ENCODE measurements around the gene FADS1. TPM values are rescaled to one million over a fixed set of nuclear protein-coding genes. Genes with fewer than 3 reads are reported as not detected.

The FADS1 gene
- total and polyA plus RNA-seq, 2 of the 8 experiments (the other 6 are each of a cell fraction or from before 2014, with no cell fraction given) = 115 to 141 TPM

DNA sequence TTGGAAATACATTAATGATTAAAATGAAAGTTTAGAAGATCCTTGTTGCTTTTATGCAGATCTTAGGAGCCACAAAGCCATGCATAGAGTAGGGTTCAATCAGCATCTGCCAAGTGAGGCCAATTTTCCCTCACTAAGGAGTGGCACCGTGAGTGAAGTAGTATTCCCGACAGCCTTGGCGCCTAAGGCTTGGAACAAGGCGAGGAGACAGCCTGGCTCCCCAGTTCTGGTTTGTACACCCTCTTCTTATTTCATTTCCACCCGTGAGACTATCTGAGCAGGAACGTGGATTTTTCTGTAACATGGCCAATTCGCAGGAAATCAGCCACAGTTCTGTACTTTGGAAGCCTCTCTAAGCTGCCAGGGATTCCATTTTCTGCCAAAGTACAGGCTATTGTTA, 33.9 kb upstream of the FADS1 start:
- no peak overlapping the region for H2BK20ac ChIP-seq (ENCODE audit: low read length)
- H3K23ac ChIP-seq (ENCODE audit: insufficient read length) = no peak overlapping the region
- H2BK15ac ChIP-seq (ENCODE audit: low read length) = no peak overlapping the region
- H2BK12ac ChIP-seq (ENCODE audit: low read depth, low read length) = no peak overlapping the region
- H3K79me1 ChIP-seq (ENCODE audit: low read depth, low read length) = peaks cover 11% of the 10 kb centered on the region
- no peak overlapping the region; a peak in 1 of 7 replicates for H3K9ac ChIP-seq (replicated peaks in 1 of 4; ENCODE audit: extremely low read depth in 1 of 4, low read depth in 3 of 4, low read length in 3 of 4)
- H3K4me3 ChIP-seq (ENCODE audit: extremely low read depth in 1 of 4, insufficient read depth in 2 of 4, low read depth in 3 of 4, low read length in 4 of 4) = no peak overlapping the region
- no peak overlapping the region for H4K5ac ChIP-seq (ENCODE audit: insufficient read length, low read depth, low read length)
- CTCF ChIA-PET (ENCODE audit: partially characterized antibody) = interaction anchor here (0.6 to 2.5 kb wide), 3 partner anchors 10 to 22 kb away, joined by 3 to 5 read pairs (median 4); partner anchors contain the start of gene FADS2
- no peaks in the 10 kb centered on the region for H3K79me2 ChIP-seq (ENCODE audit: control insufficient read depth in 1 of 2, insufficient read depth in 2 of 2, low read length in 2 of 2)
- no peak overlapping the region for H3K56ac ChIP-seq (replicated peaks; ENCODE audit: insufficient read length, low read depth, low read length)
- no peak for FAIRE-seq
- H3K18ac ChIP-seq (ENCODE audit: extremely low read depth, low read length) = no peak overlapping the region
- peaks cover 11 to 32% of the 10 kb centered on the region in 2 experiments for H4K20me1 ChIP-seq (replicated peaks in 1 of 2; ENCODE audit: control insufficient read depth in 1 of 2, insufficient read depth in 2 of 2, low read length in 2 of 2)
- H3K27me3 ChIP-seq (replicated peaks in 1 of 4; ENCODE audit: control insufficient read depth in 3 of 4, extremely low read depth in 1 of 4, insufficient read depth in 3 of 4, low read length in 3 of 4) = no peaks in the 10 kb centered on the region
- POLR2A ChIA-PET (ENCODE audit: partially characterized antibody) = interaction anchor here (0.6 kb wide), 1 partner anchor 20 kb away, joined by 3 read pairs; no protein-coding TSS in a partner anchor
- no peak overlapping the region for H2AFZ ChIP-seq (ENCODE audit: low read length)
- no peak overlapping the region for H3K4me2 ChIP-seq (ENCODE audit: insufficient read depth in 1 of 2, low read depth in 2 of 2, low read length in 2 of 2)
- H2BK120ac ChIP-seq (replicated peaks; ENCODE audit: low read depth, low read length) = no peak overlapping the region
- no peak overlapping the region for H4K8ac ChIP-seq (ENCODE audit: extremely low read depth, insufficient read depth, low read length)
- no peak for DNase-seq (ENCODE audit: low read depth in 1 of 2, low spot score in 2 of 2)
- H3K4ac ChIP-seq (replicated peaks; ENCODE audit: insufficient read length, low read depth, low read length) = no peak overlapping the region
- H3K27ac ChIP-seq (ENCODE audit: low read depth, low read length) = no peak overlapping the region
- H3K23me2 ChIP-seq (ENCODE audit: low read depth, low read length) = no peaks in the 10 kb centered on the region
- no peaks in the 10 kb centered on the region; a peak in 1 of 4 replicates for H3K9me3 ChIP-seq (ENCODE audit: insufficient read depth in 2 of 2, low read depth in 1 of 2, low read length in 1 of 2)
- 88% methylated on average over 7 of the region's 7 CpGs; no CpG with 5 or more reads in 1 of the 2 experiments for WGBS, 2 experiments (ENCODE audit: extremely low coverage in 1 of 2, insufficient coverage in 1 of 2, insufficient read length in 1 of 2, insufficient replicate concordance in 2 of 2, low coverage in 1 of 2, low lambda C conversion rate in 2 of 2, missing lambda C conversion rate in 1 of 2)
- peaks cover 42 to 81% (median 68%) of the 10 kb centered on the region in 4 experiments for H3K36me3 ChIP-seq (ENCODE audit: control insufficient read depth in 2 of 4, insufficient read depth in 4 of 4, low read length in 3 of 4)
- no peaks in the 10 kb centered on the region for H3K4me1 ChIP-seq (replicated peaks in 1 of 4; ENCODE audit: control insufficient read depth in 3 of 4, insufficient read depth in 4 of 4, low read length in 3 of 4)
- no peak overlapping the region for H3K14ac ChIP-seq (ENCODE audit: insufficient read length)
- no peak overlapping the region for H4K91ac ChIP-seq (replicated peaks; ENCODE audit: insufficient read length, low read length)
- H2AK5ac ChIP-seq (ENCODE audit: low read depth, low read length) = no peak overlapping the region
- H2BK5ac ChIP-seq (ENCODE audit: low read depth, low read length) = no peak overlapping the region; the same call in 1 of the 2 replicates
- TF ChIP-seq JUND (IDR thresholded peaks at IDR 0.05; ENCODE audit: low read length) (no peak), USF2 (IDR thresholded peaks at IDR 0.05; ENCODE audit: low read length) (no peak), CBX8 (IDR thresholded peaks at IDR 0.05; ENCODE audit: borderline replicate concordance, low read depth, low read length) (no peak), CREB1 (IDR thresholded peaks at IDR 0.05) (no peak), SRF (IDR thresholded peaks at IDR 0.05; ENCODE audit: low read depth, low read length) (no peak), SIN3A (conservative IDR thresholded peaks at IDR 0.05 in 1 of 2, IDR thresholded peaks at IDR 0.05 in 1 of 2; ENCODE audit: low read depth in 1 of 2, low read length in 2 of 2) (no peak), TBP (IDR thresholded peaks at IDR 0.05; ENCODE audit: low read depth, low read length) (no peak), CHD1 (IDR thresholded peaks at IDR 0.05; ENCODE audit: low read depth, low read length) (no peak), TAF7 (optimal IDR thresholded peaks at IDR 0.05; ENCODE audit: borderline replicate concordance, low read depth, low read length) (no peak), CEBPB (IDR thresholded peaks at IDR 0.05; ENCODE audit: low read depth, low read length) (no peak)
- TF ChIP-seq, protein P1, sequence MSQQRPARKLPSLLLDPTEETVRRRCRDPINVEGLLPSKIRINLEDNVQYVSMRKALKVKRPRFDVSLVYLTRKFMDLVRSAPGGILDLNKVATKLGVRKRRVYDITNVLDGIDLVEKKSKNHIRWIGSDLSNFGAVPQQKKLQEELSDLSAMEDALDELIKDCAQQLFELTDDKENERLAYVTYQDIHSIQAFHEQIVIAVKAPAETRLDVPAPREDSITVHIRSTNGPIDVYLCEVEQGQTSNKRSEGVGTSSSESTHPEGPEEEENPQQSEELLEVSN (IDR thresholded peaks at IDR 0.05) = no peak
